ENCODE measurements around the gene GLIS1.

The GLIS1 gene

GRCh38 chr1:53736290-53736689 is 2.7 kb downstream of the GLIS1 start:
- DNase-seq (ENCODE audit: low read depth in 1 of 2, low spot score in 1 of 2), result no peak

- no peak for DNase-seq (ENCODE audit: low read depth in 1 of 2, low spot score in 1 of 2)
Measured at GRCh38 chr1:53735681-53736080, 3.3 kb downstream of the GLIS1 start.

- no peak for DNase-seq (ENCODE audit: low read depth in 1 of 2, low spot score in 1 of 2)
Measured at GRCh38 chr1:53735261-53735660, 3.7 kb downstream of the GLIS1 start.

- no peak for DNase-seq (ENCODE audit: low read depth in 1 of 2, low spot score in 1 of 2)
Measured at GRCh38 chr1:53734650-53735211, 4.2 kb downstream of the GLIS1 start.

GRCh38 chr1:53733975-53734649 is 4.9 kb downstream of the GLIS1 start:
- DNase-seq (ENCODE audit: low read depth in 1 of 2, low spot score in 1 of 2), result no peak

GRCh38 chr1:53733447-53733931 is 5.5 kb downstream of the GLIS1 start:
- no peak for DNase-seq (ENCODE audit: low read depth in 1 of 2, low spot score in 1 of 2)

- DNase-seq (ENCODE audit: low read depth in 1 of 2, low spot score in 1 of 2), result no peak
Measured at GRCh38 chr1:53732912-53733317, 6.0 kb downstream of the GLIS1 start.

- no peak for DNase-seq (ENCODE audit: low read depth in 1 of 2, low spot score in 1 of 2)
Measured at GRCh38 chr1:53732409-53732808, 6.6 kb downstream of the GLIS1 start.

- no peak for DNase-seq (ENCODE audit: low read depth in 1 of 2, low spot score in 1 of 2)
Measured at GRCh38 chr1:53731779-53732305, 7.1 kb downstream of the GLIS1 start.

GRCh38 chr1:53731043-53731600 is 7.8 kb downstream of the GLIS1 start:
- no peak for DNase-seq (ENCODE audit: low read depth in 1 of 2, low spot score in 1 of 2)

- no peak for DNase-seq (ENCODE audit: low read depth in 1 of 2, low spot score in 1 of 2)
Measured at GRCh38 chr1:53730224-53730865, 8.6 kb downstream of the GLIS1 start.

- no peak for DNase-seq (ENCODE audit: low read depth in 1 of 2, low spot score in 1 of 2)
Measured at GRCh38 chr1:53729456-53730223, 9.3 kb downstream of the GLIS1 start.

GRCh38 chr1:53728702-53729455 is 10.1 kb downstream of the GLIS1 start:
- DNase-seq (ENCODE audit: low read depth in 1 of 2, low spot score in 1 of 2), result no peak

GRCh38 chr1:53728196-53728595 is 10.8 kb downstream of the GLIS1 start:
- no peak for DNase-seq (ENCODE audit: low read depth in 1 of 2, low spot score in 1 of 2)

- no peak for DNase-seq (ENCODE audit: low read depth in 1 of 2, low spot score in 1 of 2)
Measured at GRCh38 chr1:53727461-53728092, 11.4 kb downstream of the GLIS1 start.

- no peak for DNase-seq (ENCODE audit: low read depth in 1 of 2, low spot score in 1 of 2)
Measured at GRCh38 chr1:53726009-53726600, 12.9 kb downstream of the GLIS1 start.

- DNase-seq (ENCODE audit: low read depth in 1 of 2, low spot score in 1 of 2), result no peak
Measured at GRCh38 chr1:53725238-53725689, 13.7 kb downstream of the GLIS1 start.

- no peak for DNase-seq (ENCODE audit: low read depth in 1 of 2, low spot score in 1 of 2)
Measured at GRCh38 chr1:53722025-53722424, 16.9 kb downstream of the GLIS1 start.

GRCh38 chr1:53721088-53721487 is 17.9 kb downstream of the GLIS1 start:
- no peak for DNase-seq (ENCODE audit: low read depth in 1 of 2, low spot score in 1 of 2)

Measured in activated CD4-positive, alpha-beta T cell treated with anti-CD3 and anti-CD28 coated beads, Interleukin-2, amount 50 U/mL, for 24 hours (primary cell).